ENCODE data around the gene TNRC18.

GRCh38 chr7:5367661-5368060 lies 56.0 kb downstream of the TNRC18 start:
- TF ChIP-seq CTCF (IDR thresholded peaks at IDR 0.05) (no peak), POLR2A (IDR thresholded peaks at IDR 0.05) (no peak)

Measured in lower leg skin (tissue), 3 donors.